ENCODE measurements around the gene FAM161B.
A peak's percentile ranks its signal among the peaks of the same experiment; 100 is the strongest.

The FAM161B gene

DNA sequence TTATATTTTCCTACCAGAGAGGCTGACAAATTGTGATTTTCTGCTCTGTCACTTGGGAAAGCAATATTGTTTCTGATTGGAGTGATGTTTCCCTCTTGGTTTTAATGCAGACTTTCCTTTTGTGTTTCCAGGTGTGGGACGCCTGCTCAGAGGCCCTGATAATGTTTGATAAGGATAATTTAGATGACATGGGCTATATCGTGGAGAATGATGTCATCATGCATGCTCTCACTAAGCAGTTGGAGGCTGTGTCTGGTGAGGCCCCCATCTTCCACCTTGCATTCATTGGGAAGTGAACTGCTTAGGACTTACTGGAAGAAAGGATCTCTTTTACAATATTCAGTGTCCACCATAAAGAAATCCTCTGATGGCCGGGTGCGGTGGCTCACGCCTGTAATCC, 5.8 kb upstream of the FAM161B start:
- peak; percentile 33; the same call in 1 of the 2 replicates for TF ChIP-seq ZNF335 (tag by site-specific recombination; conservative IDR thresholded peaks at IDR 0.05)
- peak; percentile 53 for TF ChIP-seq ATF2 (tag by site-specific recombination; IDR thresholded peaks at IDR 0.05; ENCODE audit: low read depth)
- TF ChIP-seq SETDB1 (IDR thresholded peaks at IDR 0.05; ENCODE audit: insufficient read length, low read length), result no peak
- H3K4me1 ChIP-seq (ENCODE audit: control insufficient read depth, insufficient read depth, low read length), result no peaks in the 10 kb centered on the region
- H3K4me3 ChIP-seq (ENCODE audit: low read depth, low read length), result no peak overlapping the region
- H3K36me3 ChIP-seq (ENCODE audit: control insufficient read depth in 2 of 2, insufficient read depth in 1 of 2, low read length in 2 of 2), result peaks cover 56 to 64% of the 10 kb centered on the region in 2 experiments
- POLR2A ChIA-PET, result no interaction called here
- CTCF ChIA-PET, result no interaction called here
- H3K27ac ChIP-seq (ENCODE audit: extremely low read depth, low read depth, low read length), result no peak overlapping the region
- no peaks in the 10 kb centered on the region for H3K9me3 ChIP-seq (ENCODE audit: control insufficient read depth, insufficient read depth, low read depth, low read length)

GRCh38 chr14:73953731-73954130, 3.8 kb upstream of the FAM161B start:
- no peaks in the 10 kb centered on the region for H3K9me3 ChIP-seq (ENCODE audit: control insufficient read depth, insufficient read depth, low read depth, low read length)
- no peaks in the 10 kb centered on the region for H3K4me1 ChIP-seq (ENCODE audit: control insufficient read depth, insufficient read depth, low read length)
- CTCF ChIA-PET, result interaction anchor here (0.7 kb wide), 1 partner anchor 643 kb away, joined by 4 read pairs; no protein-coding TSS in a partner anchor
- no peak for TF ChIP-seq ZNF239 (tag by site-specific recombination; IDR thresholded peaks at IDR 0.05)
- no peak for TF ChIP-seq ZNF350 (tag by site-specific recombination; IDR thresholded peaks at IDR 0.05)
- TF ChIP-seq KLF7 (tag by site-specific recombination; IDR thresholded peaks at IDR 0.05; ENCODE audit: borderline replicate concordance), result no peak
- TF ChIP-seq, protein P1, sequence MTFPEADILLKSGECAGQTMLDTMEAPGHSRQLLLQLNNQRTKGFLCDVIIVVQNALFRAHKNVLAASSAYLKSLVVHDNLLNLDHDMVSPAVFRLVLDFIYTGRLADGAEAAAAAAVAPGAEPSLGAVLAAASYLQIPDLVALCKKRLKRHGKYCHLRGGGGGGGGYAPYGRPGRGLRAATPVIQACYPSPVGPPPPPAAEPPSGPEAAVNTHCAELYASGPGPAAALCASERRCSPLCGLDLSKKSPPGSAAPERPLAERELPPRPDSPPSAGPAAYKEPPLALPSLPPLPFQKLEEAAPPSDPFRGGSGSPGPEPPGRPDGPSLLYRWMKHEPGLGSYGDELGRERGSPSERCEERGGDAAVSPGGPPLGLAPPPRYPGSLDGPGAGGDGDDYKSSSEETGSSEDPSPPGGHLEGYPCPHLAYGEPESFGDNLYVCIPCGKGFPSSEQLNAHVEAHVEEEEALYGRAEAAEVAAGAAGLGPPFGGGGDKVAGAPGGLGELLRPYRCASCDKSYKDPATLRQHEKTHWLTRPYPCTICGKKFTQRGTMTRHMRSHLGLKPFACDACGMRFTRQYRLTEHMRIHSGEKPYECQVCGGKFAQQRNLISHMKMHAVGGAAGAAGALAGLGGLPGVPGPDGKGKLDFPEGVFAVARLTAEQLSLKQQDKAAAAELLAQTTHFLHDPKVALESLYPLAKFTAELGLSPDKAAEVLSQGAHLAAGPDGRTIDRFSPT (tag by site-specific recombination; IDR thresholded peaks at IDR 0.05), result no peak
- no peak for TF ChIP-seq ZNF146 (tag by site-specific recombination; IDR thresholded peaks at IDR 0.05)
- no peak for TF ChIP-seq ZSCAN16 (tag by site-specific recombination; IDR thresholded peaks at IDR 0.05)
- TF ChIP-seq FEZF1 (tag by site-specific recombination; IDR thresholded peaks at IDR 0.05), result no peak
- no peak for TF ChIP-seq ZNF692 (tag by site-specific recombination; IDR thresholded peaks at IDR 0.05)
- TF ChIP-seq BCL11B (tag by site-specific recombination; IDR thresholded peaks at IDR 0.05; ENCODE audit: low read depth), result no peak
- no peak for TF ChIP-seq ZNF544 (tag by site-specific recombination; IDR thresholded peaks at IDR 0.05)
- TF ChIP-seq ZNF501 (tag by site-specific recombination; IDR thresholded peaks at IDR 0.05), result no peak
- no peak for TF ChIP-seq ZNF513 (tag by site-specific recombination; IDR thresholded peaks at IDR 0.05)
- no peak for TF ChIP-seq ZNF274 (IDR thresholded peaks at IDR 0.05; ENCODE audit: low read length)
- TF ChIP-seq ZNF274 (tag by site-specific recombination; IDR thresholded peaks at IDR 0.05; ENCODE audit: borderline replicate concordance), result no peak
- no peak for TF ChIP-seq ZNF354C (tag by site-specific recombination; IDR thresholded peaks at IDR 0.05; ENCODE audit: borderline replicate concordance, low read depth)
- no peak for TF ChIP-seq ZNF10 (tag by site-specific recombination; IDR thresholded peaks at IDR 0.05)
- no peak for TF ChIP-seq ZSCAN30 (tag by site-specific recombination; IDR thresholded peaks at IDR 0.05)
- TF ChIP-seq, protein P2, sequence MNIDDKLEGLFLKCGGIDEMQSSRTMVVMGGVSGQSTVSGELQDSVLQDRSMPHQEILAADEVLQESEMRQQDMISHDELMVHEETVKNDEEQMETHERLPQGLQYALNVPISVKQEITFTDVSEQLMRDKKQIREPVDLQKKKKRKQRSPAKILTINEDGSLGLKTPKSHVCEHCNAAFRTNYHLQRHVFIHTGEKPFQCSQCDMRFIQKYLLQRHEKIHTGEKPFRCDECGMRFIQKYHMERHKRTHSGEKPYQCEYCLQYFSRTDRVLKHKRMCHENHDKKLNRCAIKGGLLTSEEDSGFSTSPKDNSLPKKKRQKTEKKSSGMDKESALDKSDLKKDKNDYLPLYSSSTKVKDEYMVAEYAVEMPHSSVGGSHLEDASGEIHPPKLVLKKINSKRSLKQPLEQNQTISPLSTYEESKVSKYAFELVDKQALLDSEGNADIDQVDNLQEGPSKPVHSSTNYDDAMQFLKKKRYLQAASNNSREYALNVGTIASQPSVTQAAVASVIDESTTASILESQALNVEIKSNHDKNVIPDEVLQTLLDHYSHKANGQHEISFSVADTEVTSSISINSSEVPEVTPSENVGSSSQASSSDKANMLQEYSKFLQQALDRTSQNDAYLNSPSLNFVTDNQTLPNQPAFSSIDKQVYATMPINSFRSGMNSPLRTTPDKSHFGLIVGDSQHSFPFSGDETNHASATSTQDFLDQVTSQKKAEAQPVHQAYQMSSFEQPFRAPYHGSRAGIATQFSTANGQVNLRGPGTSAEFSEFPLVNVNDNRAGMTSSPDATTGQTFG (tag by site-specific recombination; IDR thresholded peaks at IDR 0.05; ENCODE audit: borderline replicate concordance), result no peak
- no peak for TF ChIP-seq PRDM4 (tag by site-specific recombination; IDR thresholded peaks at IDR 0.05)
- no peak for TF ChIP-seq ZNF248 (tag by site-specific recombination; IDR thresholded peaks at IDR 0.05)
- POLR2A ChIA-PET, result no interaction called here
- H3K27ac ChIP-seq (ENCODE audit: extremely low read depth, low read depth, low read length), result no peak overlapping the region
- H3K36me3 ChIP-seq (ENCODE audit: control insufficient read depth in 2 of 2, insufficient read depth in 1 of 2, low read length in 2 of 2), result peaks cover 39 to 45% of the 10 kb centered on the region in 2 experiments
- H3K4me3 ChIP-seq (ENCODE audit: low read depth, low read length), result no peak overlapping the region
